ENCODE measurements around the gene FAM3A. TPM values are rescaled to one million over a fixed set of nuclear protein-coding genes. Genes with fewer than 3 reads are reported as not detected.

The FAM3A gene
- total and polyA plus RNA-seq, 2 of the 4 experiments (the other 2 are of a cell fraction) = 14.0 to 47.2 TPM

DNA sequence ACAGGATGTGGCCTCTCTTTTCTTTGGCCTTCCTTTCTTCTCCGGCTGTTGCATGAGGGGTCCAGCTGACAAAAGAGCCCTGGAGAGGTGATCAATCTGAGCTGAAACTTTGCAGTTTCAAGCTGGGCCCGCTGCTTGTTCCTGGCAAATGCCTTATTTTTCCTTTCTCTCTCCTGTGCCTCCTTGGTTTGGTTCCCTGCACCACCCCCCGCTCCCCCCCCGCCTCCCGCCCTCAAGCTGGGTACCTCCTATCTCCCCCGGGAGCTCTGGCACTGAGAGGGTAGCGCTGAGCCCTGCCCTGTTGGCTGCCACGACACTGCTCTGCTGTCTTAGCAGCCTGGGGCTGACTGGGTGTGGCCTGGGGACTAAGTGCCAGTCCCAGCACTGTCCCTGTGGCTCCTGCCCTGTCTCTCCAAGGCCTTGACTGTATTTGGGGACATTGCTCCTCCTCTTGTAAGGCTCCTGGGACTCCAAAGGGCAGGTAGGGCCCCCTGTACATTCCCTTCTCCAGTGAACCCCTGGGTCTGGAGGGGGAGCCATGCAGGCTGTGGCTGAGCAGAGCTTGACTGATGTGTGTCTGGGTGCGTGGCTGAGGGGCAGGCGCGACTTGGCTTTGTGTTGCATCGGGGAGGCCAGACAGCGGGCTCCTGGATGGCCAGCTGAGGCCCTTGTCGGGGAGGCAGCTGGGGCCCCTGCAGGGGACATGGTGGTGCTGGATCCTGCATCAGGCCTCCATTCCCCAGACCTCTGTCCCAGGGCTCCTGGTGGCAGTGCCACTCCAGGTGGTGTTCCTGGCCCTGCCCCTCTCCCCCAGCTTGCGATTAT, 56.9 kb downstream of the FAM3A start (continued):
- TF ChIP-seq RAD21 (IDR thresholded peaks at IDR 0.05; ENCODE audit: low read length) (no peak), NFE2L2 (IDR thresholded peaks at IDR 0.05; ENCODE audit: low read depth, low read length) (no peak)

DNA sequence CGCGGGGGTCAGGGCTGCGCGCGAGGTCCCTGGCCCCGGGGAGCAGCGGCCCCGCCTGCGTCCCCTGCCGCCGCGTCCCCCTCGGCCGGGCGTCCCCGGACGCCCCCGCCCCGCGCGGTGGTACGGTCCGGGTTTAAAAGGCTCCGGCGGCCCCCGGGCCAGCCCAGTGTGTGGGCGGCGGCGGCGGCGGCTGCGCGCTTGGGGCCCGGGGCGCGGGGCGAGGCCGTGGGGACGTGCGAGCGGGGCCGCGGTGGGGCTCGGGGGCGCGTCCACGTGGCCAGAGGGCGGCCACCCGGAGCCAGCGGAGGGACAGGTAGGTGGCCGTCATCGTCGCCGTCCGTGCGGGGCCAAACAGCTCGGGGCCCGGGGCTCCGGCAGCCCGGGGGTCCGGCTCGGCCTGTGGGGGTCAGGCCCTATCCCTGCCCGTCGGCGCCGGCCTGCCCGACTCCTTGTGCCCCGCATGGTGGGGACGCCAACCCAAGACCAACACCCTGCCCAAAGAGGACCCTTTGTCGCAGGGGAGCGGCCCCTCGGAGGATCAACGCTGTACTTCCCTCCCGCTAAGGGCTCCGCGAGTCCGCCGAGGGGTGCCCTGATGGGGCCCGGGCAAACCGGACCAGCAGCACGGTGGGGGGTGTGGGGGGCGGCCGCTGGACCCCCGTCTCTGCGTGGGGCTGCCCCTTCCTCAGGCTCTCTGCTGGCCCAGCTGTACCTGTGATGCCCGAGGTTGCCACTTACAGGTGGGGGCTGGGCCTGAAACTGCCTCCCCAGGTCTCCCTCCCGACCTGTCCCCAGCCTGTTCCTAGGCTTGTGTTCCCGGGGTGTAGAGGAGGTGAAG, 57.7 kb downstream of the FAM3A start, which contains the start of gene PLXNA3:
PLXNA3 (plus strand) TSS at position 166 of the 838 bp plus-strand sequence. CDS start 1,903 bp downstream, outside the sequence.
- Histone ChIP-seq H2AK9ac (replicated peaks; ENCODE audit: low read depth, low read length, poor library complexity) (peak within 1 kb of the TSS; percentile 96), H3K27me3 (ENCODE audit: control insufficient read depth, insufficient read depth, low read length) (no peaks in the 10 kb centered on the region), H3K9ac (ENCODE audit: low read depth, low read length) (peak within 1 kb of the TSS; percentile 71), H4K91ac (ENCODE audit: insufficient read depth, low read depth, low read length) (0 out of 2 replicates have a peak within 1 kb of the TSS, but pooled peaks have one; percentile 28), H3K4ac (ENCODE audit: low read depth, low read length) (peak within 1 kb of the TSS; percentile 91), H2BK120ac (ENCODE audit: low read depth, low read length) (0 out of 2 replicates have a peak within 1 kb of the TSS, but pooled peaks have one; percentile 40), H3K18ac (ENCODE audit: low read depth, low read length) (no peak within 1 kb of the TSS), H3K9me3 (ENCODE audit: control insufficient read depth, insufficient read depth, low read length) (no peaks in the 10 kb centered on the region; the same call in 1 of the 2 replicates), H3K27ac (ENCODE audit: insufficient read depth, low read length) (peak within 1 kb of the TSS; percentile 74), H3K4me3 (ENCODE audit: insufficient read depth, low read depth, low read length) (peak within 1 kb of the TSS; percentile 74), H3K23ac (ENCODE audit: low read depth, low read length) (peak within 1 kb of the TSS; percentile 94), H3K14ac (replicated peaks; ENCODE audit: low read depth, low read length) (peak within 1 kb of the TSS; percentile 91), H2AFZ (replicated peaks; ENCODE audit: low read length, poor library complexity) (peak within 1 kb of the TSS; percentile 89), H3K56ac (ENCODE audit: extremely low read depth, insufficient read depth, low read length) (peak within 1 kb of the TSS; percentile 61), H3K9me1 (ENCODE audit: insufficient read depth, low read length) (no peaks in the 10 kb centered on the region), H3K4me1 (ENCODE audit: control insufficient read depth, insufficient read depth, low read length) (peaks cover 4% of the 10 kb centered on the region; the same call in 1 of the 2 replicates), H3K36me3 (ENCODE audit: control insufficient read depth, insufficient read depth, low read length) (peaks cover 28% of the 10 kb centered on the region), H2AK5ac (ENCODE audit: low read depth, low read length) (peak within 1 kb of the TSS; percentile 67), H4K8ac (ENCODE audit: low read depth in 2 of 2, low read length in 2 of 2) (peak within 1 kb of the TSS in 1 of 2 experiments; percentile 57; a peak in 1 of 4 replicates), H2BK15ac (ENCODE audit: low read depth, low read length) (no peak within 1 kb of the TSS), H4K20me1 (ENCODE audit: insufficient read depth, low read length) (peaks cover 39% of the 10 kb centered on the region), H4K5ac (ENCODE audit: low read depth, low read length) (no peak within 1 kb of the TSS; the same call in 1 of the 2 replicates), H2BK5ac (ENCODE audit: low read depth, low read length, poor library complexity, severe bottlenecking) (peak within 1 kb of the TSS; percentile 97), H3K79me1 (ENCODE audit: low read depth in 1 of 2, low read length in 2 of 2) (peaks cover 0 to 16% of the 10 kb centered on the region in 2 experiments; a peak in 3 of 4 replicates), H2BK20ac (ENCODE audit: low read depth, low read length) (no peak within 1 kb of the TSS), H3K4me2 (ENCODE audit: low read depth, low read length) (peak within 1 kb of the TSS; percentile 84)
- BruUV-seq (replicated peaks) = no TSS peak
- ATAC-seq (ENCODE audit: low read depth) (peak; percentile 82), DNase-seq (no peak)
- in situ Hi-C loops (cut with MboI; ENCODE audit: low sequenced_read_pairs) (no loop called here), intact Hi-C loops (cut with micrococcal nuclease) (no loop called here), dilution Hi-C loops (cut with HindIII; ENCODE audit: low sequenced_read_pairs, unreplicated experiment) (no loop called here)
- WGBS, 2 experiments (ENCODE audit: extremely low coverage in 2 of 2, insufficient read length in 1 of 2) = 23% methylated on average over 47 of the region's 88 CpGs; no CpG with 5 or more reads in 1 of the 2 experiments
- CTCF ChIA-PET = no interaction called here
- TF ChIP-seq BHLHE40 (IDR thresholded peaks at IDR 0.05; ENCODE audit: low read depth, low read length) (peak; percentile 80), POLR2A (IDR thresholded peaks at IDR 0.05; ENCODE audit: low read depth, low read length) (peak; percentile 71; the same call in 1 of the 2 replicates)
- TF ChIP-seq, protein P1, sequence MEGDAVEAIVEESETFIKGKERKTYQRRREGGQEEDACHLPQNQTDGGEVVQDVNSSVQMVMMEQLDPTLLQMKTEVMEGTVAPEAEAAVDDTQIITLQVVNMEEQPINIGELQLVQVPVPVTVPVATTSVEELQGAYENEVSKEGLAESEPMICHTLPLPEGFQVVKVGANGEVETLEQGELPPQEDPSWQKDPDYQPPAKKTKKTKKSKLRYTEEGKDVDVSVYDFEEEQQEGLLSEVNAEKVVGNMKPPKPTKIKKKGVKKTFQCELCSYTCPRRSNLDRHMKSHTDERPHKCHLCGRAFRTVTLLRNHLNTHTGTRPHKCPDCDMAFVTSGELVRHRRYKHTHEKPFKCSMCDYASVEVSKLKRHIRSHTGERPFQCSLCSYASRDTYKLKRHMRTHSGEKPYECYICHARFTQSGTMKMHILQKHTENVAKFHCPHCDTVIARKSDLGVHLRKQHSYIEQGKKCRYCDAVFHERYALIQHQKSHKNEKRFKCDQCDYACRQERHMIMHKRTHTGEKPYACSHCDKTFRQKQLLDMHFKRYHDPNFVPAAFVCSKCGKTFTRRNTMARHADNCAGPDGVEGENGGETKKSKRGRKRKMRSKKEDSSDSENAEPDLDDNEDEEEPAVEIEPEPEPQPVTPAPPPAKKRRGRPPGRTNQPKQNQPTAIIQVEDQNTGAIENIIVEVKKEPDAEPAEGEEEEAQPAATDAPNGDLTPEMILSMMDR (conservative IDR thresholded peaks at IDR 0.05; ENCODE audit: low read depth, low read length) = no peak
- POLR2A ChIA-PET (ENCODE audit: unreplicated experiment) = no interaction called here
